ENCODE results near the gene MPPED2.

DNA sequence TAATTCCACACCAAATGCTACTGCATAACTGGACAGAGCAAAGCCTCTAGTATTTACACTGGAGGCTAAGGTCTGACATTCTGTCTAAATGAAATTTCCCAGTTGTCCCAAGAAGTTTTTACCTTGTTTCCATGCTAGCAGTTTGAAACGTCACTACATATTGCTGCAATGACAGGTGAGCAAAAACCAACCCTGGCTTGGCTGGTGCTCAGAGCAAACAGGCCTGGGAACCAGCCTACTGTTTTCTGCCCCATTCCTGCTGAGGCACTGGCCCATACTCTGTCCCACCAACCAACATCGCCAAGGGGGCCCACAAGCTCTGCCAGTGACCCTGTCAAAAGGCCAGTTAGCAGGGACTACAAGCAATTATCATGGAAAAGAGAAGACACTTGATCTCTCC, 131.1 kb downstream of the MPPED2 start:
- TF ChIP-seq CTCF (IDR thresholded peaks at IDR 0.05; ENCODE audit: low read length) (no peak), EZH2phosphoT487 (IDR thresholded peaks at IDR 0.05; ENCODE audit: low read length) (no peak), EZH2 (optimal IDR thresholded peaks at IDR 0.05; ENCODE audit: low read depth, low read length) (no peak)
